GM18517 (cell line): ENCODE results near the gene HEMK1.

Source experiments
- ATAC-seq: cut with Tn5 transposase; IDR thresholded peaks from one replicate; pipeline ENCODE4 v1.9.1; 2021; ENCODE audit warnings: mild to moderate bottlenecking, moderate library complexity; ENCODE audit not compliant: unreplicated experiment

Gene HEMK1

GRCh38 chr3:50573566-50574443 lies 4.5 kb downstream of the HEMK1 start:
- ATAC-seq, result no peak

- ATAC-seq, result no peak
These were observed 5.1 kb downstream of the HEMK1 start for GRCh38 chr3:50574444-50574831.

- no peak for ATAC-seq
These were observed 6.0 kb downstream of the HEMK1 start for GRCh38 chr3:50575372-50575771.

- ATAC-seq, result no peak
These were observed 8.0 kb downstream of the HEMK1 start for GRCh38 chr3:50577348-50577747.

- ATAC-seq, result no peak
These were observed 11.5 kb downstream of the HEMK1 start for GRCh38 chr3:50580683-50581458.

GRCh38 chr3:50581459-50581842 lies 12.1 kb downstream of the HEMK1 start:
- no peak for ATAC-seq

- ATAC-seq, result no peak
These were observed 12.8 kb downstream of the HEMK1 start for GRCh38 chr3:50582083-50582482.

GRCh38 chr3:50583897-50584296 lies 14.6 kb downstream of the HEMK1 start:
- no peak for ATAC-seq

- no peak for ATAC-seq
These were observed 15.1 kb downstream of the HEMK1 start for GRCh38 chr3:50584391-50584790.

GRCh38 chr3:50585919-50586762 lies 16.8 kb downstream of the HEMK1 start:
- no peak for ATAC-seq

GRCh38 chr3:50586763-50587070 lies 17.4 kb downstream of the HEMK1 start:
- ATAC-seq, result no peak

- no peak for ATAC-seq
These were observed 18.1 kb downstream of the HEMK1 start for GRCh38 chr3:50587373-50587772.

GRCh38 chr3:50587806-50588758 lies 18.8 kb downstream of the HEMK1 start:
- ATAC-seq, result peak; percentile 50

GRCh38 chr3:50588759-50589433 lies 19.6 kb downstream of the HEMK1 start:
- no peak for ATAC-seq

- no peak for ATAC-seq
These were observed 21.9 kb downstream of the HEMK1 start for GRCh38 chr3:50591196-50591741.

GRCh38 chr3:50592568-50592967 lies 23.2 kb downstream of the HEMK1 start:
- no peak for ATAC-seq

- ATAC-seq, result no peak
These were observed 25.0 kb downstream of the HEMK1 start for GRCh38 chr3:50594253-50594785.

- no peak for ATAC-seq
These were observed 29.9 kb downstream of the HEMK1 start for GRCh38 chr3:50599115-50599715.

GRCh38 chr3:50599716-50600118 lies 30.4 kb downstream of the HEMK1 start:
- no peak for ATAC-seq
